ENCODE measurements around the gene SCAPER.
"Not testable (repeated sequence)": the region's sequence is repeated elsewhere in the genome, so short reads cannot be mapped to it uniquely, and the experiment has no call there.

SCAPER gene

GRCh38 chr15:76846782-76847181, 58.4 kb downstream of the SCAPER start:
- DNase-seq: peak in 1 of 2 experiments; percentile 69

GRCh38 chr15:76844096-76844495, 61.0 kb downstream of the SCAPER start:
- DNase-seq: no peak

- no peak for DNase-seq
Observed at GRCh38 chr15:76843269-76843668, 61.9 kb downstream of the SCAPER start.

GRCh38 chr15:76840830-76841460, 64.2 kb downstream of the SCAPER start:
- peak in 1 of 2 experiments; percentile 46 for DNase-seq

- no peak for DNase-seq
Observed at GRCh38 chr15:76839173-76839572, 66.0 kb downstream of the SCAPER start.

GRCh38 chr15:76837474-76837873, 67.7 kb downstream of the SCAPER start:
- no peak for DNase-seq

GRCh38 chr15:76829939-76830338, 75.2 kb downstream of the SCAPER start:
- DNase-seq: no peak

- no peak for DNase-seq
Observed at GRCh38 chr15:76823890-76824289, 81.2 kb downstream of the SCAPER start.

GRCh38 chr15:76823303-76823702, 81.8 kb downstream of the SCAPER start:
- no peak for DNase-seq

- not testable (repeated sequence) for DNase-seq
Observed at GRCh38 chr15:76818926-76819325, 86.2 kb downstream of the SCAPER start.

- DNase-seq: no peak
Observed at GRCh38 chr15:76815421-76815820, 89.7 kb downstream of the SCAPER start.

GRCh38 chr15:76812381-76812780, 92.8 kb downstream of the SCAPER start:
- DNase-seq: no peak

GRCh38 chr15:76809412-76810103, 95.6 kb downstream of the SCAPER start:
- DNase-seq: no peak

- no peak for DNase-seq
Observed at GRCh38 chr15:76803049-76803571, 102.0 kb downstream of the SCAPER start.

GRCh38 chr15:76802411-76802810, 102.7 kb downstream of the SCAPER start:
- no peak for DNase-seq

- no peak for DNase-seq
Observed at GRCh38 chr15:76799760-76800159, 105.4 kb downstream of the SCAPER start.

GRCh38 chr15:76795217-76795616, 109.9 kb downstream of the SCAPER start:
- DNase-seq: no peak

- no peak for DNase-seq
Observed at GRCh38 chr15:76793162-76793561, 112.0 kb downstream of the SCAPER start.

- DNase-seq: no peak
Observed at GRCh38 chr15:76791511-76791910, 113.6 kb downstream of the SCAPER start.

- DNase-seq: no peak
Observed at GRCh38 chr15:76787273-76787672, 117.9 kb downstream of the SCAPER start.

GRCh38 chr15:76776969-76777368, 128.2 kb downstream of the SCAPER start:
- no peak for DNase-seq

- no peak for DNase-seq
Observed at GRCh38 chr15:76776480-76776879, 128.7 kb downstream of the SCAPER start.

- DNase-seq: no peak
Observed at GRCh38 chr15:76773234-76773633, 131.9 kb downstream of the SCAPER start.

GRCh38 chr15:76772776-76773175, 132.4 kb downstream of the SCAPER start:
- DNase-seq: no peak

- DNase-seq: no peak
Observed at GRCh38 chr15:76764004-76764403, 141.1 kb downstream of the SCAPER start.

Data from NCI-H2081 (cell line).